Measurements from ENCODE around the gene FSHR.

The FSHR gene, protein sequence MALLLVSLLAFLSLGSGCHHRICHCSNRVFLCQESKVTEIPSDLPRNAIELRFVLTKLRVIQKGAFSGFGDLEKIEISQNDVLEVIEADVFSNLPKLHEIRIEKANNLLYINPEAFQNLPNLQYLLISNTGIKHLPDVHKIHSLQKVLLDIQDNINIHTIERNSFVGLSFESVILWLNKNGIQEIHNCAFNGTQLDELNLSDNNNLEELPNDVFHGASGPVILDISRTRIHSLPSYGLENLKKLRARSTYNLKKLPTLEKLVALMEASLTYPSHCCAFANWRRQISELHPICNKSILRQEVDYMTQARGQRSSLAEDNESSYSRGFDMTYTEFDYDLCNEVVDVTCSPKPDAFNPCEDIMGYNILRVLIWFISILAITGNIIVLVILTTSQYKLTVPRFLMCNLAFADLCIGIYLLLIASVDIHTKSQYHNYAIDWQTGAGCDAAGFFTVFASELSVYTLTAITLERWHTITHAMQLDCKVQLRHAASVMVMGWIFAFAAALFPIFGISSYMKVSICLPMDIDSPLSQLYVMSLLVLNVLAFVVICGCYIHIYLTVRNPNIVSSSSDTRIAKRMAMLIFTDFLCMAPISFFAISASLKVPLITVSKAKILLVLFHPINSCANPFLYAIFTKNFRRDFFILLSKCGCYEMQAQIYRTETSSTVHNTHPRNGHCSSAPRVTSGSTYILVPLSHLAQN

DNA sequence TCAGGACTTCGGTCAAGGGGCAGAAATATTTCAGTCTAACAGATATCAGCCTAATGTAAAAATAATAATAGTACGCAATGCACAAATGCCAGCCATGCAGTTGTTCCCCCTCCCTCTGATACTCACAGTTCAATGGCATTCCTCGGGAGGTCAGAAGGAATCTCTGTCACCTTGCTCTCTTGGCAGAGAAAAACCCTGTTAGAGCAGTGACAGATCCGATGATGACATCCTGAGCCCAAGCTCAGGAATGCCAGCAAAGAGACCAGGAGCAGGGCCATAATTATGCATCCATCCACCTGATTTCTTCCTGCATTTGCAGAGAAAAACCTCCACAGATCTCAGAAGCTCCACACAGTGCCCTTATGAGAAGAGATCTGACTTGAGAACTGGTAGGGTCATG lies at the start of gene FSHR:
TSS of gene FSHR (minus strand) at position 376 of the 400 bp plus-strand sequence. CDS start at position 278, 98 bp downstream.
- no peak for DNase-seq

DNA sequence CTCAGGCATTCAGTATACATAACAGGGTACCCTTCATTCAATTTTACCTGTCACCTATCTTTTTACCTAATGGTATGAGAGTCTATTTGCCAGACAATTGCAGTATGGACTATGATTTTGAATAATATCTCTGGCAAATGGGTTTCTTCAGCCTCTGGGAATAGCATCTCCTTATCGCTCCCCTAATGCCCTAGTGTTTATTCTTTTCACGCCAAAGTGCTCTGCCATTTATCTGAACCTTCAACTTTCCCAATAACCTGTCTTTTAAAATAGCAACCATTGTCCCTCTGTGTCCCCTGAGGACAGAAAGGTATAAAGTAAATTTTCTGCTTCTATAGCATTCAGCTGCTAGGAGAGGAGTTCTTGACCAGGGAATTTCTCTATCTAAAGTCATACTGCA lies 45.0 kb upstream of the FSHR start:
- no peak for DNase-seq

DNA sequence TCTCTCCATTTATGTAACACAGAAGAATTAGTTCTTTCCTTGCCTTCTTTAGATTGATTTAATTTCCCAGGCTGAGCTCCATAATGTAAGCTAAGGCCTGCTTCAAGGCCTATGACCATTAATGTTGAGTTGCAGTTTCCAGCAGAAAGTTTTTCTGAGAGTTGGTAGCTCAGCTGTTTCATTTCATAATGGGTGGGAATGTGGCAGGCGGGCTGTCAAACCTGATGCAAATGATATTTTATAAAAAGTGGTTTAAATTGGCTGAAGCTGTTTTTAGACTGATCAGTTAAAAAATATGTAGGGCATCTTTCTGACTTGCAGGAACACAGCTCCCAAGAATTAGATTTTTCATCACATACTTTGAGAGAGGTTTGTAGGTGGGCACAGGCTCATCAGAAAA lies 40.4 kb upstream of the FSHR start:
- DNase-seq: no peak

DNA sequence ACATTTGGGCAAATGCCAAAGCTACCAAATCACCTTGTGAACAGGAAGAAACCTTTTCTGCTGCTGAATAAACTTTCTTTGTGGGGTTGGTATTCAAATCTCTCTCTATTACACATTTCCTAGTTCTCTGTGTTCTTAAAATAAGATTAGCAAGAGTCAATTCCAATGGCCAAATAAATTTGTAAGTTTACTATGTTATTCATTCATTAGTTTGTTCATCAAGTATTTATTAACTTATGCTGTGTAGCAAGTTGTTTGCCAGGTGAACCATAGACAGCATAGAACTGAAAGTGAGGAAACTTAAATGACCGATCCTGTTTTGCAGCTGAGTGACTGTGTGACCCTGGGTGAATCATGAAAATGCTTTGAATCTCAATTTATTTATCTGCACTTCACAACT lies 37.7 kb upstream of the FSHR start:
- no peak for DNase-seq

DNA sequence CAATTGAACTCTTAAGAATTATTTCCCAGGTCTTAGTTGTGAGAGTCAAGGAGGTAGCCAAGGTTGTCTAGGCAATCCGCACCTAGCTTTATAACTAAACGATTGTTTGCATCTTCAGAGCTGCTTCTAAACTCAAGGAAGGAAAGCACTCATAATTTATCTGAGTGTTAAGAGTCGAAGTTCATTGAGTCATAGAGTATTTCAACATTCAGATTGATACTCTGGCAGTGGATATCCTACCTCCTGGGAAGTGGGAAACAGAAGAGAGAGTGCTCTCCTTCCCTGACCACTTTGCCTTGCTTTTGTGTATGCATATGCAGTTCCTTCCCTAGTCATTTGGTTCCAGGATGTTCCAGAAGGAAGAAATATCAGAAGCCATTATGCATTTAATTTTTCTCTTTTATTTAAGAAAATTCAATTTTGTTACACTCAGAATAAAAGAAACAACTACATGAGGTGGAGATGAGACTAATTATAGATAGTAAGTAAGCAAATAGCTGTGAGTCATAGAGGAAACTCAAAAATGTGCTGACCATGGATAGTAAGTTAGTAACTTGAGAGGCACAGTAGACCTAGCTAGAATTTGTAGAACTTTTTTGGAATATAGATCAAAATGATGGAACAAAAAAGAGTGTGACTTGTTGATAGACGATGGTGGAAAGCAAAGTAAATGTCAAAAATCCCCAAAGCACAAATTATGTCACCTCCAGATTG lies 35.4 kb upstream of the FSHR start:
- no peak for DNase-seq

DNA sequence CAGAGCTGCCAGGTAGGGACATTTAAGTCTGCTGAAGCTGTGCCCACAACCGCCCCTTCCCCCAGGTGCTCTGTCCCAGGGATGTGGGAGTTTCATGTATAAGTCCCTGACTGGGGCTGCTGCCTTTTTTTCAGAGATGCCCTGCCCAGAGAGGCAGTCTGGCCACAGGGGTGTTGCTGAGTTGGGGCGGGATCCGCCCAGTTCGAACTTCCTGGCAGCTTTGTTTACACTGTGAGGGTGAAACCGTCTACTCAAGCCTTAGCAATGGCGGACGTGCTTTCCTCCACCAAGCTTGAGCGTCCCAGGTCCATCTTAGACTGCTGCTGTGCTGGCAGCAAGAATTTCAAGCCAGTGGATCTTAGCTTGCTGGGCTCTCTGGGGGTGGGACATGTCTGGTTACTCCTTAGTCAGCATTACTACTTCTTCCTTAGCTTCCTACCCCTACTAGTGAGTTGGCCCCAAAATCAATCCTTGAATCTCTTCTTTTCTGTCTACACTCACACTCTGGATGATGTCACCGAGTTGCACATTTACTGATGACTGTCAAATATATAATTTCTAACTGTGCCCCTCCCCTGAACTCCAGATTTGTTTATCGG lies 31.8 kb upstream of the FSHR start:
- no peak for DNase-seq

DNA sequence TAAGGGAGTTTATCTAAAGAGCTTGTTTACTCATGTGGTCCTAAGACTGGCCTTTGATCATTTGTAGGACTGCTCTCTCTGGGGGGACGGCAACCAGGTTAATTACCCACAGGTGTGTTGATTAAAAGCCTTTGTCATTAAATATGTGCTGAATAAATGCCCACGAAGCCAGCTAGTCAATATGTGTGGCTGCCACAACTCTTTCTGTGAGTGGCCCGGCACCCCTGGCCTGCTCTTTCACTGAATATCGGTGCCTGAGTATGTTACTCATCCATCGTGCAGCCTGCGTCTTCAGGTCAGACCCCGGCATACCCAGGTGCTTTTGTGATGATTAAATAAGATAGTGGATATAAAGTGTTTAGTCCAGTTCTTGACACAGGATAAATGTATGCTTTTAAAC lies 24.3 kb upstream of the FSHR start:
- DNase-seq: no peak

DNA sequence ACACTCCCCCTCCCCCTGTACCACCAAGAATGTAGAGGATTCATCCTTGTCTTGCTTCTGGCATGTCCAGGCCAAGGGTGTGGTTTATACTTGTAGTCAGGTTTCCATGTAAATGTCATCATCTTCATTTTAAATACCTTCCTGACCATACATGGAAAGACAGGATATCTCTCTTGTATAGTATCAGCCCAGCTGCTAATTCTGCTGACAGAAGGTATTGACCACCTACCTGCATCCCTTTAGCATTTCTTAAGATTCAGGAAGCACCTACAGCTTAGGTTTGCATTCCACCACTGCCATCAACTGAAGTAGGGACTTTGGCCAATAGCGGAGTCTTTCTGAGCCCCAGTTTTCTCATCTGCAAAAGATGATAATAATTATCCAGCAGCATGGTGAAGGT lies 22.9 kb upstream of the FSHR start:
- no peak for DNase-seq

DNA sequence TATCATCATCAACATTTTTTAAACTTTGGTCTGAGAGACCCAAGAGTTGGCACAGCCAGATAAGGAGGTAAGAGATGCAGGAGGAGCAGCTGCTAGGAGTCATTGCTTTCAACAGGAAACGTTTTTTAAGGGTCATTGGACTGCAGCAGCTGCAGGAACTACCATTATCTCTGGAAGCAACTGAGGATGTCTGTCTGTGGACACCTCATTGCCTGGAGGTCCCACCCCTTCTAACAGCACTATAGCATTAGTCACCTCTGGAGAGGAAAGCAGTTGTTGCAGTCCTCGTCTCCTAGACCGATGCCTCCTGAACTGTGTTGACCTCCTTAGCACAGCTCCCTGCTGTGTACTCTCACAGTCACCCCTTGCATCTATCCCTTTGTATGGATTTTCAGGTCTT lies 21.5 kb upstream of the FSHR start:
- DNase-seq: no peak

DNA sequence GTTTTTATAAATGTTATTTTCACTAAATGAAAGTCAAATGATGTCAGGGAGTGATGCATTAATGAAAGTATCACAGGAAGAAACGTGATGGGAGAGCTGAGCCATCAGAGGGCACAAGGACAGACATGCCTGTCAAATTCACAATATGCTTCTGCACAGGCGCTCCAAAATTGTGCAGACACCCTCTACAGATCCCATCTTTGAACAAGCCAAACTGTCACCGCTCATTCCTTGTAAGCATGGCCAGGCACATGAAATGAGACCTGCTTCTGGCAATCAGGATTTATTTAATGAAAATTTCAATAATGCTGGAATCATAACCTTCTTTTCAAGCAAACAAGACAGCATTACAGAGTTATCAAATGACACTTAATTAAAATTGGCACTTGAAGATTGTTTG lies 20.4 kb upstream of the FSHR start:
- DNase-seq: no peak

DNA sequence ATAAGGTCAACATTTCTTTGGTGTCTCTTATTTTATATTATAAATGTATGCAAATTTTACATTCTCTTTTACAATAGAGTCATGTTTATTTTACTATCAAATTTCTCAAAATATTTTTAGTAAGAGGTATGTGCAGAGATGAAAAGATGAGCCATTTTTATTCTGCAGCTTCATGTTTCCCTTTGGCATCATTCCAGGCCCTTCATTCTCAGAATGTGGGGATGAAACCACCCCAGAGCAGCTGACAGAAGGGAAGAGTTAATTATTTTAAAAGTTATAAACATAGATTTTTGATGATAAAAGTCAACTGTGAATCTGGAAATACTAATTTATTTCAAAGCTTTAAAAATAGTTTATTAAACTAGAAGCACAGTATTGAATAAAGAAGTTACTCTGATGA lies 12.8 kb upstream of the FSHR start:
- no peak for DNase-seq

DNA sequence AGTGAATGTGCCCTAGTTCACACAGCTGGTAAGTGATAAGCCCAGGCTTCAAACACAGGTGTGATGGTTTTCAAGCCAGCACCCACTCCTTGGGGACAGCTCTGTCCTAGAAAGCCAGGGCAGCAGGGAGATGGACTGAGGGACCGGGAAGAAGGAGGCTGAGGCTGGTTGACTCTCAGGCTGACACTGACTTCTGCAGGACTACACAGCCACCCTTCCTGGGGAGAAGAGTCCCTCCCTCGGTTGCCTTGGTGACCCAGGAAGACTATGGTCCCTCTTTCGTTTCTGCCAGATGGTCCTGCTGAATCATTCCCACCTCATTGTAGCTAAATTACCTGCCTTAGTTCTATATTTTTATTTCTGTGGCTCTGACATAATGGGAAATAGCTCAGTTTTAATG lies 11.3 kb upstream of the FSHR start:
- no peak for DNase-seq

DNA sequence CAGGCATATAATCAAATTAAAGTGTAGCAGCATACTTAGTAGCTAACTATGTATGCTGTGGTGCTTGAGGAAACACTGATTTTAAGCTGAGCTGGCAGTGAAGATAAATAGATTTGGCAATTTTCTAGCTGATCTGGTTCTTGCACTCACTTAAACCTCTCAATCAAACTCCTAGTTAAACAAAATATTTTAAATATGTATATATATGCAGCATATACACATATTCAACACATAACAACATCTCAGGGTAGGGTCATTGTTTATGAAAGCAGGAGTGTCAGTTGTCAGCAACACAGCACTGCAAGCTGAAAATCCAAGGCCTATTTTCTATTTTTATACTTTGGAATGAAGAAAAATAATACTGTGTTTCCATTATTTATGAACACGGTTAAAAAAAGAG lies 10.4 kb upstream of the FSHR start:
- DNase-seq: no peak

DNA sequence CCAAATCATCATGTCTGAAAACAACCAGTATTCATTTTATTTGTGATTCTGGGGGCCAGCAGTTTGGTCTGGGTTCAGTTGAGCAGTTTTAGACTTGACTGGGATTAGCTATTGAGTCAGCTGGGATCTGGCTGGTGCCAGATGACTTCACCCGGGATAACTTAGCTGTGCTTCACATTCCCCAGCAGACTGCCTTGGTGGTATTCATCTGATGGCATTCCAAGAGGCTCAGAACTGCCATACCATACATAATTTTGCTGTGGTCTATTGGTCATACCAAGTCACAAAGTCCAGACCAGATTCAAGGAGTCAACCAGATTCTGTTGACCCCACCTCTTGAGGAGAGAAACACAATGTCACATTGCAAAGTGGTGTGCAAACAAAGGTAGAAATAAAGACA lies 7.8 kb upstream of the FSHR start:
- no peak for DNase-seq

DNA sequence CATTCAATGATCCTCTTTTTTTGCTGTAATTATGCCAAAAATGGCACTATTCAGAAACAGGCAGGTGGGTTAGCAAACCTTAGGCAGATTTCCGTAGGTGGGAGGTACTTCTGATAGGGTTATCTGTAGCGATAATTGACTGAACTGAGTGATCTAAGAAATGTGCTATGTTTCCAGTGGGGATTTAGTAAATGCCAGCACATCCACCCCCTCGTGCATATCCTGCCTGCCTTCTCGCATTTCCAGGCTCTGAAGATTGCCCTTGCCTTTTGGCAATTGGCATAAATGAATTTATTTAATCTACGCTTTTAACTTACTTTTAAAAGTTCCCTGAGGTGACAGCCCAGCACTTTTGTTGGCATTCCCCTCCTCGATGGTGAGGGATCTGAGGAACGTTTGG lies 576 bp upstream of the FSHR start:
- no peak for DNase-seq

DNA sequence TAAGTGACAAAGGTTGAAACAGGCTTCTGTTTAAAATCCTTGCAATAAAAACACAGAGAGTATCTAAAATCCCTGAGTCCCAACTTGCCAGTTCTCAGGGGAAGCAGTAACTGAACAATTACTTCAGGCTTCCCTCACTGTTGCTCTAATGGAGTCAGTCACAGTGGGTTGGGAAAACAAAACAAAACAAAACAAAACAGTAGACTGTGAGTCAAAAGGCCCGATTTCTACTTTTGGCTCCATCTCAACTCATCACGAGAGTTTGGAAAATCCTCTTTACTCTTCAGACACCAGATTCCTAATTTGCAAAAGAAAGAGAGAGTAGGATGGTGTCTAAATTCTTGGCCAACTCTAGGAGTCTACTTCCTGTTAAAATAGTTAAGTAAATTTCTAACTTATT lies 1.1 kb downstream of the FSHR start:
- no peak for DNase-seq

DNA sequence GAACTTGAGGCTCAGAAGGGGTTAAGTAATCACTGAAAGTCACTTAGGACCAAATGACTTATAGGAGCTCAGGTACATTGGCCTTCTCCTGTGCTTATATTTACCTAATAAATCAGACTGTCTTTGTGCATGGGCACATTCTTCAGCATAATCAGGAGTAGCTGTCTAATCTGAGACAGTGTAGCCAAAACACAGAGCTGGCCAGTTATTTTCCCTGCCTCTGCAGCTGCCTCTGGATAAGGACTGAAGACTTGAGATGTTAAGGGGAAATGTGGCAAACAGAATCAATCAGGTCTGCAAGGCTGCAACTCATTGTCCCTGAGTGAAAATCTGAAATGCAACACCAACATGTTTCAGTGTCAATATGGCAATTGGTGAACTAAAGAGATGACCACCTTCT lies 1.5 kb downstream of the FSHR start:
- DNase-seq: no peak

DNA sequence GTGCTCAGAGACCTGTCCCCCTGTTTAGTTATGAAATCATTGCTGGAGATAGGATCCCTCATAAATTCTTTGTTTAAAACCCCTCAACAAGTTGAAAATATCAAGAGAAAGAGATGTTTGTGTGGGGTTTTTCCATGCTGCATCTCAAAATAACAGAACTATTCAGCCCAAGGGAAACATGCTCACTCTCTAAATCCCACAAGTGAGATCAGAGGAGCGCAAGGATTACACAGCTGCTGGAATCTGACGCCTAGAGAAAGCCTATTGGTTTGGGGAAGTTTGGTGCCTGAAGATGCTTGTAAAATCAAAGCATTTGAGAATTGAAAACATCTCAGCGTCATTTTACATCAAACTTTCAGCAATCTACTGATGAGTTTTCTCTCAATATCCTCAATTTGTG lies 7.9 kb downstream of the FSHR start:
- no peak for DNase-seq

DNA sequence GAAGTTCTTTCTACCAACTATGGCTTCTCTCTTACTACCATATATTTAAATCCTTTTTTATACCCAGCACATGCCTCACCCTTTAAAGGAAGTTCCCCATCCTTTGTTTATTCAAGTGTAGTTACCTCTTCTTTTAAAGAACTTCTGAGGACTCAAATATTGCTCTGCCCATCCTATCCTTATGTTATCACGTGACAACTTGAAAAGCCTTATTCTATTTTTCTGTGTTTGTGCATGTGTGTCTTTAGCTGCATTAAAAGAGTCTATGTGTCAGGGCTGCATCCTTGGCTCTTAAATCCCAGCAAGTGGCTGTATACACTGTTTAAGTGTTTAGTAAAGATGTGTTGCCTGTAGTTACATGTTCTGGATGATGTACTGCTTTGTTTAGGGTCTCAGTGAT lies 22.5 kb downstream of the FSHR start:
- DNase-seq: no peak

DNA sequence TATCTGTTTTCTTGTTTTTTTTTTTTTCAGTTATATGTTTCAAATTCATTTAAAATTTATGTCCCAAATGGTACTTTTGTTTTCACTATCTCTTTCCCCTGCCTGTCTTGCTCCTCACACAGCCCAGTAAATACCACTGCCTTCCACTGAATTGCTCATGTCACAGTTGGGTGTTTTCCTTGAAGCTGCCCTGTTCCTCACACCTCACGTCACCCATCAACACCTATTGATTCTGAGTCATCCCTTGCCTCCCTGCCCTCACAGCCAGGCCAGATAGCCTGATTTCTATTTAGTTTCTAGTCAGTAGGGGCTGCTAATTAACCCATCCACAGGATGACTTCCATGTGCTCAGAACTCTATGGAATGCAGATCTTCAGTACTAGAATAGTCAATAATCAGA lies 25.3 kb downstream of the FSHR start:
- DNase-seq: no peak

DNA sequence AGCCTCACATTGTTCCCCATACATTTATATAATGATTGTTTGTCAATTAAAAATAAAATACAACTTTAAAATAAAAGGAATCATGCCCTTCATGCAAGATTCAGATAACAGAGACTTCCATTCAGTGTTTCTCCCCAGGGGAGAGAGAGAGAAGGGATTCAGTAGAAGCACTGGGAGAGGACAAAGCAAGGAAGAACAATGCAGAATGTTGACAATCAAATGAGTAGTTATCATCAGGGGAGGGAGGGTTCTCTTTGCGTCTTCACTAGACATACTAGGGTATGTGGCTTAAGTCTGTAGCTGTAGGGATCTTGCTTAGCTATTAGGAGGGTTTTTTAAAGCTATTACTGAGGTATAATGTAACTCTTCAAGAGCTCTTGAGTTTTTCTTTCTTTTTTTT lies 30.7 kb downstream of the FSHR start:
- no peak for DNase-seq

DNA sequence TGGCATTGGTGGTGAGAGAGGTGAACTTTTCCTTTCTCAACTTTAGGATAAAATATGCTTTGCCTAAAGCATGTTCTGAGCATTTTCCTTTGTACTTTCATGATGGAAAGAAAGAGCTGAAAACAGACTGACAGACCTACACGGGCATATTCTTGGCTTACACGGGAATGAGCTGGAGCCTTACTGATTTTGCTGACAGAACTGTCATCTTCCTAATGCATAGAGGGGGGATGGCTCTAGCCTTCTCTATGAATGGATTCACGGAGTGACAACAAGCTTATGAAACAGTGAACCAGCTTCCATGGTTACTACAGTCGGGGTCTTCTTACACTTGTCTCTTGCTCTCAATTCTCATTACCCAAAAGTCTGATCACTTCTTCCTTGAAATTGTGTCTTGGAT lies 32.2 kb downstream of the FSHR start:
- no peak for DNase-seq

DNA sequence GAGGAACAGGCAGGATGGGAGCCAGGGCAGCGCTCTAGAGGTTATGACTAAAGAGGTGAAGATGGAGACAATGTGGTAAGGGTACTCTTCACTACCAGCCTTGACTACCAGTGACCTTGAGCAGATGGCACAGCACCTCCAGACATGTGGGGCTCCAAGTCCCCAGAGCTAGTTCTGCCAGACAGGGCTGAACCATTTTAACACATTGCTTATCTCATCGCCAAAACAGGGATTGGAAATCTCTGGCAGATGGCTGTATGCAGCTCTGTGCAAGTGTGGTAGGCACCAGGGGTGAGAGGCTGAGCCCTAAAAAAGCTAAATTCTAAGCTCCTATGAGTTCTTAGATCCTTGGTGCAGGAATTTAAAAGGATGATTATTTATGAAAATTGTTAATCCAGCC lies 41.3 kb downstream of the FSHR start:
- peak in 1 of 2 experiments; percentile 16 for DNase-seq

DNA sequence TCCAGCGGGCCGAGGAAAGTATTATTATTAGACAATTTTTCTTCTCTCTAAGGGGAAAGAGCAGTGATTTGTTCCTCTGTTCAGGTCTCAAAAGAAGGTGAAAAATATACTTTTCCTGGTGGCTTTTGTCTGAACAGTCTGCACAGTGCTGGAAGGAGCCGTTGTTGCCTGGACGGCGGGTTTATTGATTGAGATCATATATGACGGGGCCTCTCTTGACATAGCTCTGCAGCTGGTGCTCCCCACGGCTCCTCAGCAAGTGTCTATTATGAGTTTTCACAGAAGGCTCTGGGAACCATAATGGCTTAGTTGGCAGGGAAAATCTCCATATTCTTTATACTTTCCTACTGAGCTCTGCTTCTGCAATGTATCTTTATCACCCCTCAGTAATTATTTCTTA lies 42.9 kb downstream of the FSHR start:
- DNase-seq: no peak

All from cerebellar nuclear complex (tissue), 1 donor.